GM18907 (cell line): ENCODE measurements around the gene ZBTB20.

Source experiments
- ATAC-seq: cut with Tn5 transposase; IDR thresholded peaks from one replicate; pipeline ENCODE4 v1.9.1; 2021; ENCODE audit warnings: mild to moderate bottlenecking, moderate library complexity; ENCODE audit not compliant: unreplicated experiment

The ZBTB20 gene

DNA sequence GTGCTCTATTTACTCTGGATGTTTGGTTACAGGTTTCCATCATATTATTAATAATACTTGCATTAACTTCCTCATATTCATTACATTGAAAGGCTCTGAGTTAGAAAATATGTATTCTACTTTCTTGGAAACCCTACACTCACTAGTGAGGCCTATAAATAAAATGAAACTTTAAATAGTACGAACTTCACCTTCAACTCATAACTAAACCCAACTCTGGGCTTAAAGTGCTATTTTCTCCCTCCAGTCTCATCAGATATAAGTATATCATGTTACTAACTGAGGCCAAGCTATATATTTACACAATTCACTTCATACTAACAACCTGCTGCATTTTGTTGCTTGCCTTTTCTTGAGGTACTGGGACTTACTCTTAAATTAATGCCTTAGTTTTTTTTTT is 546.5 kb downstream of the ZBTB20 start:
- ATAC-seq: no peak

DNA sequence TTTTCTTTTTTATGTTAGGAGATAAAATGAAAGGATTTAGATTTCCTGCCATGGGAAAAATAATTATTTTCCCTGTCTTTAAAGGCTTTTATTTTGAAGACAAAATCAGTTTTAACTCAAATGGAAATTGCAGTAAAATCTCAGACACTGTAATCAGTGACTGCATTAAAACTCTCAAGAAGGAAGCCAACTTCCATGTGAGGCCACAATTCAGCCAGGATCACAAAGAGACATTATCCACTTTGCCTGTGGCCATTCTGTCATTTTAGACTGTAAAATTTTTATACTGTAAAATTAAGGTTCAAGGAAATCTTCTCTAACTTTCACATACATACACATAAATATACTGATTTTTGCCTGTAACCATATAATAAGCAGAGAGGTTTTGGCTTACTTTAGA is 549.2 kb downstream of the ZBTB20 start:
- no peak for ATAC-seq

DNA sequence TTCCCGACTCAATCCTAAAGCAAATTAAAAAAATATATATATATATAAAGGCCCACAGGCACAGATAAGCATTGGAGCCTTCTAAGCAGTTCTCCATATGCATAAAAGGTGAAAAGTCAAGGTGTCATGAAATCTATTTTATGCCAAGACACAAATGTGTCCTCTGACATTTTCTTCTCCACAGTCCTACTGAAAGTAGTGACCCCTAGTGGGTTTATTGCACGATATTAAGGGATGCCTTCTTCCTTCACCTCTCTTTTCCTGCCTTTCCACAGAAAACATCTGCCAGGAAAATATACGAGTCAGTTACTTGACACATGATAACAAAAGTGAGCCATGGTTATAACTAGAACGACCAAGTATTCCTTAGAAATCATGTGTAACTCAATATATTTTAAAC is 550.1 kb downstream of the ZBTB20 start:
- no peak for ATAC-seq

DNA sequence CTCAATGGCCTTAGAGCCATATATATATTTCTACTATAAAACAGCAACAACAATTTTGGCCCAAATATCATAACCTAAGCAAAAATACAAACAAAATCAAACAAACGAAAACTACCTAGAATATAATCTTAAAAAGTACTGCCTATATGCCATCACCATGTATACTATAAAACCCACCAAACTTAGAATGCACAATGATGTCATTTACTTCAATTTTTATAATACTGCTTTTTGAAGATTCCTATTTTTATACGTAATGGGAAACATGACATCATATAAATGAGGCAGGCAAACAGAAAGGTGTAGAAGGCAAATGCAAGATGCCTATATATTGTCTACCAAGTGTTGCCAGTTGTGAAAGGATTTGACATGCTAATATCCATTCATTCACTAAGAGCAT is 550.9 kb downstream of the ZBTB20 start:
- no peak for ATAC-seq

DNA sequence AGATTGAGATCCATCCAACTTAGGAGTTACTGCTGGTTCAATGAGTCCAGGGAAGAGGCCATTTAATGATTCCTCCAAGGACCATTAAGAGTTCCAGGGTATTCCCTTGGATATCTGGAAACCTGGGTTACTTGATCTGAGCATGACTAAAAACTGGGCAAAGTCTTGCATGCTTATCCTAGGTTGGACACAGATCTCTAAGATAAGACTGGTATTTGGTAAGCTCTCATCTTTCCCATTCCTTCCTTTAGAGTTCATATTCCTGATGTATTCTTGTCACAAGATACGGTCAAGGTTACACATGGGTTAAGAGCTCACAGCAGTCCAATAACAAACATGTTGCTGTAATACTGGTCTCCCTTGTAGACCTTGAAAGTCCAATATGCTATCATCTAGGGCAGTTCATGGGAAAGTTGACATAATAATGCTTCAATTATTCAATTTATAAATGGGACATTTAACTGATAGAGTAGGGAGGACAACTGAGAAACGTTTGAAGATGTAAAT is 551.5 kb downstream of the ZBTB20 start:
- ATAC-seq: no peak

DNA sequence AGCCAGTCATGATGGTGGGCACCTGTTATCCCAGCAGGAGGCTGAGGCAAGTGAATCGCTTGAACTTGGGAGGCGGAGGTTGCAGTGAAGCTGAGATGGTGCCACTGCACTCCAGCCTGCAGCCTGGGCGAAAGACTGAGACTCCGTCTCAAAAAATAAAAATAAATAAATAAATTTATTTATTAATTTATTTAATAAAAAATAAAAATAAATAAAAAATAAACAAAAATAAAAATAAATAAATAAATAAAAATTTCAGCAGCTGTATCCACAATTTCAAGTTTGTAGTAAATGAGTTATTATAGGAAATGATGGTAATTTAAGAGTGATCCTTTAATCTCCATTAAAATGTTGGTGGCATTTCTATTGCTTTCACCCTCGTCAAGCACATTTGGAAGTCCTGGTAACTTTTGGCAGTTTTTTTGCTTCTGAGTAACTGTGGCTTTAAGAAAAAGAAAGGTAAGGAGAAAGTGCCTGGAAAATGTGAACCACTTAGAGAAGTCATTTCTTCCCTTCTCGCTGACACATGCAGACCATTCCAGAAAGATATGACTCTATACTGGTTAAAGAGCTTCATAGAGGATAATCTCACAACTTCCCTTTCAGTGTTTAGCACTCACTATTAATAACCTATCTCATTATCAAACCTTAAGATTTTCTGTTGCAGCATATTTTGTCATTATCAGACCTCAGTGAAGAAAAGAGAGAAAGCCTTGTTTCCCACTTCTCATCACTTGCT is 556.6 kb downstream of the ZBTB20 start:
- ATAC-seq: no peak

DNA sequence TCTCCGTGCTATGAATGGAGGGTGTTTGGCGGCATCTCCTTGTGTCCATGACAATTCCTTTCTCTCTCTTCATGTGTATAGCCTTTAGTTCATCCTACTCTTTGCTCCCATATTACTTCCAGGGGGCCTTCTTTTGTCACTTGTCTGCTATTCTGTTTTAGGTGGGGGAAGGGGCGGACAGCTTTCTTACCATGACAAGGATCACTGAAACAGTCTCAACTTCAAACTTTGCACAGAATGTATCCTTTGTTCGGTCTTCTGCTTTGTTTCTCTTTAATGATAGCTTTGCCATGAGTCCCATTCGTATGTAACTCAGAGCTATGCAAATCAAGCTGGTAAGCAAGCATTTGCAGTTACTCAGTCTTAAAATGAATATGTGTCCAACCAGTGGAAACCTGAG is 559.1 kb downstream of the ZBTB20 start:
- no peak for ATAC-seq

DNA sequence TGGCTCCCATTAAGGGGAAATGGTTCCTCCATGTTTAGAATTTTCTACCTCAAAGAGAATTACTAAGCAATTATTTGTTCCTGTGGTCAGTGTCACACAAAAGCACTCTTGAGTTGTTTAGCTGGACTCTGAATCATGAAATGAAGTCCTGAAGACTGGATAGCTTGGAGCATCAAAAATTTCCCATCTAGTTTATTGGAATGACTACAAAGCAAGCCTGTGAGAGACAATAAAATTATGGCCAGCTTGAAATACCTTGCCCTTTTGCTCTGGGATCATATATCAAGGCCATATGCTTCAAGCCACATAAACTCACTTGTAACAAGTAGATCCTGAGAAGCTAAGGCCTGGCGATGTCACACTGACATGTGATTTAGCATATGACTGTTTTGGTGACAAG is 561.0 kb downstream of the ZBTB20 start:
- ATAC-seq: no peak

DNA sequence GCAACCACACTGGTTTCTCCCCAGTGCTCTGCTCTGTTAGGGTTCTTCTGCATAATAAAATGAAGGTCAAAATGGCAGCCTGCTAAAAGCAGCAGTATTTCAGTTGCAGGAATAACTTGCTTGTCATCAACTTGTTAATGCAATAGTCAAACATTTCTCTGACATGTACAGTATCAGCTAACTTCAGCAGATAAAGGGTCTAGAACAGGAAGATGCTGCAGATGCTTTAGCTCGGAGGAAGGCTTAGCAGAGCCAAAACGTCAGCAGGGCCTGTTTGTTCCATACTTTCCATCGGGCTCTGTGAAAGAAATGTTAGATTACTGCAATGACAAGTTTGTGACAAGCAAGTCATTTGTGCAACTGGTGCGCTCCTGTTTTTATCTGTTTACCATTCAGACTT is 561.4 kb downstream of the ZBTB20 start:
- no peak for ATAC-seq

DNA sequence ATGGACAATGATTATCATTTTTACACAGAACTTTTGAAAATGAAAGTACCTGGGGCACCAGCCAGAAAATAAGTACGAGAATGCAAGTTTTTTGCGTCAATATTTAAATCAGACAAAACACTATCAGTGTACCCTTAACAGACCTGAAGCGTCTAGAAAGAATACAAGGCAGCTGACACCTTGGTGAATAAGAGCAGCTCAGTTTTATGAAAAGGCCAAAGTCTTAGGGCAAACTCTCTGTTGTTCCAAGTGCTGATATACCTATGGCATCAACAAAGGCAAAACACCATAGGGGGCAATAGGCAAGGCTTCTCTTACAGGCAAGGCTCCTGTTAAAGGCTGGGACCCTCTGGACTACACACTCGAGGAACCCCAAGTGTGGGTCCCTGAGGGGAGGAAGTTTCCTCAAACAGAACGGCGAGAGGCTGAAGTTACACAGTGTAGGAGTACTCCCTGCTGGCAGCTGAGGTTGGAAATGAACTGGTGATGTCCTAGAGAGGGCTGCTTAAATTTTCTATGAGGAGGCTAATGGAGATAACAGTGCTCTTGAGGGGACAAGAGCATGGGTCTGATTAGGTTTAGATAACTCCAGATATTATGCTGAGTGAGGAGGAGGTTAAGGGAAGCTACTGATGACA is 562.2 kb downstream of the ZBTB20 start:
- ATAC-seq: peak; percentile 34

DNA sequence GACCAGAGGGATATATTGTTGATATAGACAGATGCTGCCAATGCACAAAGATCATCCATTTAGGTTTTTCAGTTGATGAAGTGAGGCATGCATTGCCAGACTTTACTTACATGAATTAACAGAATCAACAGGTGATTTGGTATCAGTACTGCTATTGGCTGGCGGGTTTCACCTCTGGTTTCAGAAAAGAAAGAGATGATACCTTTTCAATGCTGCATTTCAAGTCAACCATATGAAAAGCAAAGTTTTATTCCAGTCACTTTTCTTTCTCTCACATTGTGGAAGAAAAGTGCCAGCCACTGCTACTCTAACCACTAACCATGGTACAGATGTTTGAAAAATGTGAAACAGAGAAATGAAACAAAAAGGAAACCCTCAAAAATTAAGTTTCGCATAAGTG is 564.2 kb downstream of the ZBTB20 start:
- ATAC-seq: peak; percentile 89

DNA sequence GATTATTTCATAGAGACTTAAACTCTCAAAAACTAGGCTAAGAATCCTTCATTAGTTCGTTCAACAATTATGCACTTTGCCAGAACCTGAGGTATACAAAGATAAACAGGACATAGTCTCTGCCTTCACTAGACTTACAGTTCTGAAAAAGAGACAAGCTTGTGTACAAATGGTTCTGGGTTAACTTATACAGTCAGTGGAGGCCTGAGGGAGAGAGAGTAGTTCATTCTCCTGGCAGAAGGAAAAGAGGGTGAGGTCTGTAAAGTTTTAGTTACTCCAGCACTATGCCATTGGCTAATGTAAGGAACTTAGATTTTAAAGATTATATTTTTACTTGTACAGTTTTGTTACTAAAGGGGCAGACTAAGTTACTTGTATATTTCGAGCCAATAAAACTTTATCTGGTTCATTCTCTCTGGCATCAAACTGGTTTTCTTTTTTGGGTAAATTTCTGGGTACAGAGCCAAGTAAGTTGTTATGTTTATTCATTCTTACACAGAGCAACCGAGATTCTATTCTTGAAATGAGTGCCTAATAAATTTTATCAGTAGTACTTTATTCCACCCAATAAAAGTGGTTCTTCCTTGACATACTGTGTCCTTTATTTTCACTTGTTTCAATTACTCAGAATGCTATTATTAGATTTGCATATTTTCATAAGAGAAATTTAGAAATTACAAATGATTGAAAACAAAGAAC is 574.6 kb downstream of the ZBTB20 start:
- no peak for ATAC-seq

DNA sequence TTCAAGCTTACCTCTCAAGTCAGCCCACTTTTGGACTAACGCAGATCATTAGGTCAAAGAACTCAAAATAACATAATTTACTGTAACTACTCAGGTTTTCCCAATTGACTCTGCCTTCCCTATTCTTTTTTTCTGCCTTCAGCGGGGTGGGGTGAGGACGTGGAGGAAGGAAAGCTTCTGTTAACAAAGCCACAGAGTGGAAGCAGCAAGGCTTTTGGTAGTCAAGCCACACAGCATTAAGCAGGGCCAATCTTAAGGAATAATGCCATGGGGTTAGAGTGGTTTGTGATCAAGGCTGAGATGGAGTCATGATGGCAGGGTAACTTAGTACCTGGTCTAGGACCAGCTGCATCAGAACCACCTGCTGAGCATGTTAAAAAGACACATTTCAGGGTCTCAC is 575.7 kb downstream of the ZBTB20 start:
- no peak for ATAC-seq

DNA sequence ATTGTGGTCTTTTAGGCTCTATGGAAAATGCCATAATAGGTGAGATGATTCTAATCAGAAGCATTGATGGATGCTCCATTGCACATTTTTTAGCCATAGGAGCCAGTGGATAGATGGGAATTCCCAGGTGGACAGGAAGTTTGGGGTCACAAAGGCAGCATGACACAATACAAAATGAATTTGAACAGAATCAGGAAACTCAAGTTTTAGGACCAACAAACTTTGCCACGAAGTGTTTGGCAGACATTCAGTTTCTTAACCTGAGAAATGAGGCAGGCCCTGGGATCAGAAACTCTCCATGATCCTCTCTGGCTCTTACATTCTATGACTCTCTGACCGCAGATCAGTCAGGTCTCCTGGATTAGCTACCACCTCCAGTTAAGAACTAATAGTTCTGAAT is 577.9 kb downstream of the ZBTB20 start:
- ATAC-seq: no peak

DNA sequence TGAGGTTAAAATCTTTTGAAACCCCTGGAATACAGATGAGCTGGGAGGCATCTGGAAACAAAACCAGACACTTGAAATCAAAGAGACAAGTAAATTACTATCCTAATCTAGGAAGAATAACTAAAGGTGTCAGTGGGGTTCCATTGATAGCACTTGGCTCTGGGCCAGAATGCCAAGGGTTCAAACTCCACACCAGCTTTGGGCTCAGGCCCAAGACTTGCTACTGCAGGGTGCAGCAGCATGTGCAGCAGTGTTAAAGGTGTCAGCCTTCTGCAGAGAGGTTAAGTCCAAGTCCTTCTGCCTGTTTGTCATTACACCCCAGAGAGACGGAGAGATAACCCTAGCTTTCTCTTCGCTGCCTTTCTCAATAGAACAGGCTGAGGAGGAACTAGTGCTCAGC is 579.3 kb downstream of the ZBTB20 start:
- no peak for ATAC-seq

DNA sequence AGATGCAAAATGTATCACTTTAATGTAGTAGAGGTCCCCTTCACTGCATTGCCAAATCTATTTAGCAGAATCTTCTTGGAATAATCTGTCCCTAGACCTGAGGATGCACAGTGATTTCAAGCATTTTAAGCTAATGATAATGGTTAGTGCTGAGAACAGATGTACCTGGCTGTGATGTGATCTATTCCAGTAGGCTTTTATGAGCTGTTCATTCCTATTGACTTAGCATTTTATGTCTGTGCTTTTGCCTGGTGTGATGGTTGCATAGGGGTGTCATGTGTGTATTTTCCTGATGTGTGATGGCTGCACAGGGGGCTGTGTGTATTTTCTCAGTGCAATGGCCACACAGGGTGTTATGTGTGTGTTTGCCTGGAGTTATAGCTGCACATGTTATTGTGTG is 580.3 kb downstream of the ZBTB20 start:
- ATAC-seq: peak; percentile 15

DNA sequence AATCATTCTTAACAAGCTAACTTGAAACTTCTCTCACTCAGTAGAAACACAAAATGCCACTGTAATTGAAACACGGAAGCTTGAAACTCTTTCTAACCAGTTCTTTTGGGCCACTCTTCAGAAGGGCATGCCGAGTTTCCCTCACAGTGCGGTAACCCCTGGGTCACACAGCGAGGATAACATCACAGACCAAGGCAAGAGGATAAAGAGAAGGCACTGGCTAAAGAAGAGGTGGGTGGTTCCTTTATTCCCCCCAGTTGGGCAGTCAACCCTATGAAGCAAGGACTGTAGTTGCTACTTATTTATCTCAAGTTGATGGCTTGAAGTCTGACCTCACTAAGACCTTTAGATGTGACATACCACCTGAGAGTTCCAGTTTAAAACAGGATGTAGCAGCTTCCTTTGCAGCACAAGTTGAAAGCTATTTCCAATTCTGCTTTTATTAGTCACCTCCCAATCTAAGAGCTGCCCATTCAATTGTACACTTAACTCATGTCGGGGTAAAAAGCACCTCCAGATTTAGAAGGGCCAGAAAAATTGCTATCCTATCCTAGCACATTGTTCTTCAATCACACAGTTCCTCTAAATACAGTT is 580.8 kb downstream of the ZBTB20 start:
- peak; percentile 90 for ATAC-seq

DNA sequence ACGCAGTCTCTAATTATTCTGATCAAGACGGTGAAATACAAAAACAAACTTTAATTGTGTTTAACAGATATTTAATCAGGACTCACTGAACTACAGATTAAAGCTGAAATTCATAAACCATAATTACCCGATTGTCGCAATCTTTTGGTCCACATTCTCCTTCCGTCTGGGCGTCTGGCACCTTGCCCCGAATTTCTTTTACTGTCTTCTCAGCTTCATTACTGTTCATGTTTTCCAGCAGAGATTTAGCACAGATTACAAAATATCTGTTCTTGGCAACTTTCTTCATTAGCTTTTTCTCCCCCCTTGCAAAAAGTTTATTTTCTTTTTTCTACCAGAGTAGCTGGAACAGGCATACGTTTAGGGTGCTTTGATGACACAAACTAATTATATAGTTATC is 581.9 kb downstream of the ZBTB20 start:
- no peak for ATAC-seq

DNA sequence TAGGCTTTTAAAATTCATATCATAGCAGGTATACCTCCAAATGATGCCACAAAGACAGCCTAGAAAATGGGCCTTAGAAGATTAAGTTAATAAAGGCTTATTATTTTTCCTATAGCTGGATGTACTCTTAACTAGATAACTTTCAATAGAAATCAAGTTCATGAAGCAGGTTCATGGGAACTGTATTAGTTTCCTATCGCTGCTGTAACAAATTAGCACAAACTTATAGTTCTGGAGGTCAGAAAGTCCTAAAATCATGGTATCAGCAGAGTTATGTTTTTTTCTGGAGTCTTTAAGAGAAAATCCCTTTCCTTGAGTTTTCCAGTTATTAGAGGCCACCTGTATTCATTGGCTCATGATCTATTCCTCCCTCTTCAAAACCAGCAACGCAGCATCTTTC is 583.4 kb downstream of the ZBTB20 start:
- no peak for ATAC-seq

DNA sequence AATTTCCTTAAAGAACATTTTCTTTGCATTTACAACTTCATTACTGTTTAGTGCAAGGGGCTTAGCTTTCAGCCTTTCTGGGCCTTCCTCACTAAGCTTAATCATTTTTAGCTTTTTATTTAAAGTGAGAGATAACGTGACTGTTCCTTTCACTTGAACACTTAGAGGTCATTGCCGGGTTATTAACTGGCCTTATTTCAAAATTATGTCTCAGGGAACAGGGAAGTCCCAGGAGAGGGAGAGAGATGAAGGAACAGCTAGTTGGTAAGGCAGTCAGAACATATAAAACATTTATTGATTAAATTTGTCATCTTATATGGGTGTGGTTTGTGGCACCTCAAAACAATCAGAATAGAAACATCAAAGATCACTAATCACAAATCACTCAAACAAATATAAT is 584.5 kb downstream of the ZBTB20 start:
- ATAC-seq: no peak

DNA sequence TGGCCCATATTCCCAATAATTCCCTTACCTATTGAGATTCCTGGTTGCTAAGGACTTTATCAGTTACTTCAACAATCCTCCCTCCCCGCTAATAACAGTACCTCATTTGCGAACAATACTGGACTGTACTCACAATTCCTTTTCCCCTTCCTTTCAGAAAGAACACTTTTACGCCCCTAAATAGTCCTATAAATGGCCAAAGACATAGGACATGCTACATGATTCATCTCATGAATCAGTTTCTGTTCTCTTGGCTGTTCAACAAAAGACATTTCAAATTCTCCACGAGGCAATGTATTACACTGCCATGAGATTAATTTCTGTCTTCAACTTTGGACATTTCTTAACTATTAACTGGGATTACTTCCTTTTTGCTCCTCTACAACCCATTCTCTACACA is 588.8 kb downstream of the ZBTB20 start:
- no peak for ATAC-seq

DNA sequence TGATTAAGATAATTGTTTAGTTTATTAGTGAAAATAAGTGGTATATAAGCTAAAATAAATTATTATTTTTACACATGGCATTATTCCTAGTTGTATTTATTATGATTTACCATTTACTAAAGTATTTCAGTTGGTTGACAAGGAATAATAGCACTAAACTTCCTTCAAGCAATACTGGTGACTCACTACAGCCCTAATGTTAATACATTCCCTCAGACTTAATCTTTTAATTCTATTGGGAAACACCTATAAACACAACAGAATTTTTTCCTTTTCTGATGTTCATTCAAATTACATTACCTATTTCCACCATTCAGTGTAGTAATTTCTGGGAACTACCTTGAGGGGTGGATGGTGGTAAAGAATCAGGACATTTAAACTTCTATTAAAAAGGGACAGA is 589.3 kb downstream of the ZBTB20 start:
- no peak for ATAC-seq
